ENCODE results near the gene IFITM2. TPM values are rescaled to one million over a fixed set of nuclear protein-coding genes. Genes with fewer than 3 reads are reported as not detected.

The IFITM2 gene
- total RNA-seq, 1 experiment from 2014 or later: 16.3 TPM

GRCh38 chr11:278001-278951 is 29.3 kb upstream of the IFITM2 start, which contains the start of gene NLRP6:
NLRP6 (plus strand) TSS chr11:278407; CDS start chr11:278570, 163 bp downstream.
- Histone ChIP-seq H3K27me3 (replicated peaks) (peaks cover 63% of the 10 kb centered on the region), H3K27ac (no peak within 1 kb of the TSS), H3K9me3 (replicated peaks) (0 out of 2 replicates have a peak, but pooled peaks cover 2% of the 10 kb centered on the region), H3K4me3 (no peak within 1 kb of the TSS), H3K36me3 (no peaks in the 10 kb centered on the region), H3K4me1 (replicated peaks) (peaks cover 9% of the 10 kb centered on the region)
- peak in 1 of 2 experiments; percentile 34 for DNase-seq (ENCODE audit: low read depth in 1 of 2, low spot score in 2 of 2)

DNA sequence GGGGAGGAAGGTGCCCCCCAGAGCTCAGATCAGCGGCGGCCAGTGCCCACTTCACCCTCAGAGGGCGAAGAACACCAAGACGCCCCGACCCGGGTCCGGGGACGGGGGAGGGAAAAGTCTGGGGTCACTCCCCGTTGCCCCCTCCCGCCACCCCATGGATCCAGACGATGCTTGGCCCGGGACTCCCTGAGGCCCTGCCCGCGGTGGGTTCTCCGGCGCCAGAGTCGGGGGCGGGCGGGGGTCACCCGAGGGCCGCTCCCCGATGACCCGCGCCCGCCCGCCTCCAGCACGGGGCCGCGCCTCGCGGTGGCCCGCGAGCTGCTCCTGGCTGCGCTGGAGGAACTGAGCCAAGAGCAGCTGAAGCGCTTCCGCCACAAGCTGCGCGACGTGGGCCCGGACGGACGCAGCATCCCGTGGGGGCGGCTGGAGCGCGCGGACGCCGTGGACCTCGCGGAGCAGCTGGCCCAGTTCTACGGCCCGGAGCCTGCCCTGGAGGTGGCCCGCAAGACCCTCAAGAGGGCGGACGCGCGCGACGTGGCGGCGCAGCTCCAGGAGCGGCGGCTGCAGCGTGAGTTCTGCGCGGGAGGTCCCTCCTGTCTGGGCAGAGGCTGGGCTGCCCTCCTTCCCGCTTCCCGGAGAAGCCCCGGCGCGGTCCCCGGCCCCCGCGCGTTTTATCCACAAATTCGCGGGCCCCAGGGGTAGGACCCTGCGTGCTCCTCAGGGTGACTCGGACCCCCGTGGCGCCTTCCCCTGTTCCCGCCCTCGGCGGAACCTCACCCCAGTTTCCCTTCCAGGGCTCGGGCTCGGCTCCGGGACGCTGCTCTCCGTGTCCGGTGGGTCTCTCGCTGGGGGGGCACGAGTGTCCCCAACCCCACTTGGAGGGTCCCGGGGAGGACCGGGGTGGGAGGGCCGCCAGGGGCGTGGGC is 28.3 kb upstream of the IFITM2 start:
- DNase-seq (ENCODE audit: low read depth in 1 of 2, low spot score in 2 of 2): no peak
- H3K27ac ChIP-seq: no peak overlapping the region
- H3K9me3 ChIP-seq (replicated peaks): 0 out of 2 replicates have a peak, but pooled peaks cover 2% of the 10 kb centered on the region
- peaks cover 9% of the 10 kb centered on the region for H3K4me1 ChIP-seq (replicated peaks)
- no peak overlapping the region for H3K4me3 ChIP-seq
- peaks cover 59% of the 10 kb centered on the region for H3K27me3 ChIP-seq (replicated peaks)
- no peaks in the 10 kb centered on the region for H3K36me3 ChIP-seq

GRCh38 chr11:279966-280705 is 27.5 kb upstream of the IFITM2 start:
- H3K9me3 ChIP-seq (replicated peaks): 0 out of 2 replicates have a peak, but pooled peaks cover 2% of the 10 kb centered on the region
- peak in 1 of 2 experiments; percentile 14 for DNase-seq (ENCODE audit: low read depth in 1 of 2, low spot score in 2 of 2)
- no peak overlapping the region for H3K4me3 ChIP-seq
- peaks cover 59% of the 10 kb centered on the region for H3K27me3 ChIP-seq (replicated peaks)
- H3K36me3 ChIP-seq: no peaks in the 10 kb centered on the region
- H3K27ac ChIP-seq: no peak overlapping the region
- peaks cover 9% of the 10 kb centered on the region for H3K4me1 ChIP-seq (replicated peaks)

DNA sequence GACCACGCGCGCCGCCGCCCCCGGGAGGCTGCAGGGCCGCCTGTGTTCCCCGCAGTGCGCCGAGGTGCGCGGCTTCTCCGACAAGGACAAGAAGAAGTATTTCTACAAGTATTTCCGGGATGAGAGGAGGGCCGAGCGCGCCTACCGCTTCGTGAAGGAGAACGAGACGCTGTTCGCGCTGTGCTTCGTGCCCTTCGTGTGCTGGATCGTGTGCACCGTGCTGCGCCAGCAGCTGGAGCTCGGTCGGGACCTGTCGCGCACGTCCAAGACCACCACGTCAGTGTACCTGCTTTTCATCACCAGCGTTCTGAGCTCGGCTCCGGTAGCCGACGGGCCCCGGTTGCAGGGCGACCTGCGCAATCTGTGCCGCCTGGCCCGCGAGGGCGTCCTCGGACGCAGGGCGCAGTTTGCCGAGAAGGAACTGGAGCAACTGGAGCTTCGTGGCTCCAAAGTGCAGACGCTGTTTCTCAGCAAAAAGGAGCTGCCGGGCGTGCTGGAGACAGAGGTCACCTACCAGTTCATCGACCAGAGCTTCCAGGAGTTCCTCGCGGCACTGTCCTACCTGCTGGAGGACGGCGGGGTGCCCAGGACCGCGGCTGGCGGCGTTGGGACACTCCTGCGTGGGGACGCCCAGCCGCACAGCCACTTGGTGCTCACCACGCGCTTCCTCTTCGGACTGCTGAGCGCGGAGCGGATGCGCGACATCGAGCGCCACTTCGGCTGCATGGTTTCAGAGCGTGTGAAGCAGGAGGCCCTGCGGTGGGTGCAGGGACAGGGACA is 26.7 kb upstream of the IFITM2 start:
- Histone ChIP-seq H3K36me3 (no peaks in the 10 kb centered on the region), H3K4me1 (replicated peaks) (peaks cover 9% of the 10 kb centered on the region), H3K4me3 (no peak overlapping the region), H3K9me3 (replicated peaks) (0 out of 2 replicates have a peak, but pooled peaks cover 2% of the 10 kb centered on the region), H3K27ac (no peak overlapping the region), H3K27me3 (replicated peaks) (peaks cover 61% of the 10 kb centered on the region)
- DNase-seq (ENCODE audit: low read depth in 1 of 2, low spot score in 2 of 2): no peak

DNA sequence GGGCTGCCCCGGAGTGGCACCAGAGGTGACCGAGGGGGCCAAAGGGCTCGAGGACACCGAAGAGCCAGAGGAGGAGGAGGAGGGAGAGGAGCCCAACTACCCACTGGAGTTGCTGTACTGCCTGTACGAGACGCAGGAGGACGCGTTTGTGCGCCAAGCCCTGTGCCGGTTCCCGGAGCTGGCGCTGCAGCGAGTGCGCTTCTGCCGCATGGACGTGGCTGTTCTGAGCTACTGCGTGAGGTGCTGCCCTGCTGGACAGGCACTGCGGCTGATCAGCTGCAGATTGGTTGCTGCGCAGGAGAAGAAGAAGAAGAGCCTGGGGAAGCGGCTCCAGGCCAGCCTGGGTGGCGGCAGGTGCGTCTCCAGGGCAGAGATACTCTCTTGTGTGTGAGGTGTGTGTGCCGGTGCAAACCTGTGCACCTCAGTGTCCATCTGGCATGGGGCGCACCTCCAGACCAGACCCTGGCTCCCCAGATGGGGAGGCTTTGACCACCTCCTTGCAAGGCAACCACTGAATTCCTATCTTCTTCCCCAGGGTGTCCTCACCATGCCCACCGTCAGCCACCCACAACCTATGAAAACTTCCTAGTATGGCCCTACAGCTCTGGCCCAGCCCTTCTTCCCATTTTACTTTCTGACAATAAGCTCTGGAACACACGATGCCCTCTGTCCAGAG is 26.0 kb upstream of the IFITM2 start:
- H3K9me3 ChIP-seq (replicated peaks): 0 out of 2 replicates have a peak, but pooled peaks cover 2% of the 10 kb centered on the region
- peaks cover 61% of the 10 kb centered on the region for H3K27me3 ChIP-seq (replicated peaks)
- peaks cover 9% of the 10 kb centered on the region for H3K4me1 ChIP-seq (replicated peaks)
- no peak for DNase-seq (ENCODE audit: low read depth in 1 of 2, low spot score in 2 of 2)
- no peak overlapping the region for H3K27ac ChIP-seq
- no peak overlapping the region for H3K4me3 ChIP-seq
- H3K36me3 ChIP-seq: no peaks in the 10 kb centered on the region

DNA sequence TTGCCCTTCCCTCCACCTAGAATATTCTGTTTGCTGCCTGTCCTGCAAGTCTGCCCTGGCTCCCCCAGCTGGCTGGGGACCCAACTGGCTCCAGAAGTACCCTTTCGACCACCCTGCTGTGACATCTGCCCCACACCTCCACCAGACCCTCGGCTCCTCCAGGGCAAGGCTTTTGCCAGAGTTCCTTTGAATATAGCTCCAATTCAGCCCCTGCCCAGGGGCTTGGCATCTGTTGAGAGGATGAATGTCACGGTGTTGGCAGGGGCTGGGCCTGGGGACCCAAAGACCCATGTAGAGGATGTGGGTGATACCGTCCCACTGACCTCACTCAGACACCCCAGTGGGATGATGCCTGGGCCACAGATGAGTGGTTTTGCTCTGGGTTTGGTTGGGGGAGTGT is 25.4 kb upstream of the IFITM2 start:
- no peaks in the 10 kb centered on the region for H3K36me3 ChIP-seq
- H3K4me1 ChIP-seq (replicated peaks): peaks cover 9% of the 10 kb centered on the region
- H3K27ac ChIP-seq: no peak overlapping the region
- H3K9me3 ChIP-seq (replicated peaks): 0 out of 2 replicates have a peak, but pooled peaks cover 2% of the 10 kb centered on the region
- H3K27me3 ChIP-seq (replicated peaks): peaks cover 61% of the 10 kb centered on the region
- no peak overlapping the region for H3K4me3 ChIP-seq
- DNase-seq (ENCODE audit: low read depth in 1 of 2, low spot score in 2 of 2): no peak

- H3K27ac ChIP-seq: no peak overlapping the region
- H3K27me3 ChIP-seq (replicated peaks): peaks cover 57% of the 10 kb centered on the region
- 0 out of 2 replicates have a peak, but pooled peaks cover 2% of the 10 kb centered on the region for H3K9me3 ChIP-seq (replicated peaks)
- DNase-seq (ENCODE audit: low read depth in 1 of 2, low spot score in 2 of 2): no peak
- no peaks in the 10 kb centered on the region for H3K36me3 ChIP-seq
- peaks cover 9% of the 10 kb centered on the region for H3K4me1 ChIP-seq (replicated peaks)
- no peak overlapping the region for H3K4me3 ChIP-seq
Measured at GRCh38 chr11:282630-283360, 24.8 kb upstream of the IFITM2 start.

GRCh38 chr11:283405-284104 is 24.1 kb upstream of the IFITM2 start:
- H3K27me3 ChIP-seq (replicated peaks): peaks cover 57% of the 10 kb centered on the region
- no peak for DNase-seq (ENCODE audit: low read depth in 1 of 2, low spot score in 2 of 2)
- H3K4me3 ChIP-seq: no peak overlapping the region
- H3K36me3 ChIP-seq: no peaks in the 10 kb centered on the region
- H3K4me1 ChIP-seq (replicated peaks): peaks cover 16% of the 10 kb centered on the region
- H3K9me3 ChIP-seq (replicated peaks): 0 out of 2 replicates have a peak, but pooled peaks cover 2% of the 10 kb centered on the region
- H3K27ac ChIP-seq: no peak overlapping the region

DNA sequence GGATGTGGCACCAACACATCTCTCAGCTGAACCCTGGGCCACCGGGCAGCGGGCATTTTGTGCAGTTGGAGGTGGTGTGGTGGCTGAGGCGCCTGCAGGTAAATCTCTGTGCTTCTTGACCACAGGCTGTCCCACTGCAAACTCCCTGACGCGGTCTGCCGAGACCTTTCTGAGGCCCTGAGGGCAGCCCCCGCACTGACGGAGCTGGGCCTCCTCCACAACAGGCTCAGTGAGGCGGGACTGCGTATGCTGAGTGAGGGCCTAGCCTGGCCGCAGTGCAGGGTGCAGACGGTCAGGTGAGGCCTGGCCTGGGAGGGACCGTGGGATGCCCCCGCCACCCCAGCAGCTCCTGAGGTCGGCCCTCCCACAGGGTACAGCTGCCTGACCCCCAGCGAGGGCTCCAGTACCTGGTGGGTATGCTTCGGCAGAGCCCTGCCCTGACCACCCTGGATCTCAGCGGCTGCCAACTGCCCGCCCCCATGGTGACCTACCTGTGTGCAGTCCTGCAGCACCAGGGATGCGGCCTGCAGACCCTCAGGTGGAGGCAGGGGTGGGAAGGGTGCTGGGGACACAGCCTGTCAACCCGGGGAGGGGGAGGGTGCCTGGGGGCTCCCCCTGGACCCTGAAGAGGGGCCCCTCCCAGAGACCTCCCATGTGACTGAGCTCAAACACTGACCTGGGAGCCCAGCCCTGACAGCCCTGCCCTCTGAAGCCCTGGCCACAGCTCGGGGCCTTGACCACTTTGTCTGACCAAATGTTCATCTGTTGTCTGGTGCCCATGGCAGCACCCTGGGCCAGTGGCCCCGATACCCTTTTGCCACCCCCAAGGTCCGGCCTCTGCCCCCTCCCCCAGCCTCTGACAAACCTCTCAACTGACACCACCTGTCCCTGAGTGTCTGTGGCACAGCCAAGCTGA is 23.3 kb upstream of the IFITM2 start:
- Histone ChIP-seq H3K4me1 (replicated peaks) (peaks cover 19% of the 10 kb centered on the region), H3K27ac (no peak overlapping the region), H3K4me3 (no peak overlapping the region), H3K9me3 (replicated peaks) (0 out of 2 replicates have a peak, but pooled peaks cover 2% of the 10 kb centered on the region), H3K27me3 (replicated peaks) (peaks cover 51% of the 10 kb centered on the region), H3K36me3 (no peaks in the 10 kb centered on the region)
- no peak for DNase-seq (ENCODE audit: low read depth in 1 of 2, low spot score in 2 of 2)
